IMR-90 (cell line): Measurements from ENCODE around the gene KLF7. TPM values are rescaled to one million over a fixed set of nuclear protein-coding genes. Genes with fewer than 3 reads are reported as not detected.

ENCODE experiments used
- ATAC-seq: fragments of 200-7000 bp; cut with Tn5 transposase; 2 replicates; pipeline ENCODE4 v1.9.1; 2020; ENCODE audit warnings: low read depth, mild to moderate bottlenecking, moderate library complexity
- BruUV-seq: library from RNA; stranded (reverse); fragments of 400-500 nt; replicated peaks from 2 replicates; lab custom pipeline; 2021; lab: Mats Ljungman, UMichigan
- CTCF ChIA-PET: fragments of 300-600 bp; formaldehyde crosslinking; extraction: SDS; loops from one replicate; lab custom pipeline; 2021; ENCODE audit warnings: antibody characterized with exemption; lab: Yijun Ruan, JAX
- POLR2A ChIA-PET: fragments of 300-600 bp; sonication (Branson Sonifier 250); formaldehyde crosslinking; loops from one replicate; lab custom pipeline; 2022; ENCODE audit warnings: antibody characterized with exemption; ENCODE audit not compliant: unreplicated experiment; lab: Charles Lee
- DNase-seq: peaks from one replicate; pipeline ENCODE4 v3.0.0; 2013
- H2AFZ ChIP-seq: replicated peaks from 2 replicates; pipeline ENCODE3; 2013; ENCODE audit warnings: low read length, mild to moderate bottlenecking; ENCODE audit not compliant: poor library complexity
- H2AK5ac ChIP-seq: 2 replicates; pipeline ENCODE4 v1.6.1; 2013; ENCODE audit warnings: low read depth, low read length, inconsistent platforms
- H2AK9ac ChIP-seq: replicated peaks from 2 replicates; pipeline ENCODE3; 2013; ENCODE audit warnings: mild to moderate bottlenecking, low read depth, low read length, moderate library complexity; ENCODE audit not compliant: poor library complexity
- H2BK120ac ChIP-seq: 2 replicates; pipeline ENCODE4 v1.6.1; 2013; ENCODE audit warnings: low read depth, low read length, inconsistent platforms
- H2BK15ac ChIP-seq: 3 replicates; pipeline ENCODE4 v1.6.1; 2013; ENCODE audit warnings: low read depth, low read length, inconsistent platforms
- H2BK20ac ChIP-seq: 2 replicates; pipeline ENCODE4 v1.6.1; 2013; ENCODE audit warnings: low read depth, mild to moderate bottlenecking, inconsistent platforms, low read length, moderate library complexity
- H2BK5ac ChIP-seq: 2 replicates; pipeline ENCODE4 v1.6.1; 2013; ENCODE audit warnings: mild to moderate bottlenecking, low read depth, low read length, inconsistent platforms; ENCODE audit not compliant: poor library complexity, severe bottlenecking
- H3K14ac ChIP-seq: replicated peaks from 2 replicates; pipeline ENCODE4 v1.6.1; 2013; ENCODE audit warnings: low read depth, low read length, inconsistent platforms
- H3K18ac ChIP-seq: 2 replicates; pipeline ENCODE4 v1.6.1; 2013; ENCODE audit warnings: low read depth, low read length, control low read depth
- H3K23ac ChIP-seq: 2 replicates; pipeline ENCODE4 v1.6.1; 2013; ENCODE audit warnings: low read depth, low read length, inconsistent platforms
- H3K27ac ChIP-seq: 2 replicates; pipeline ENCODE4 v1.5.1; 2013; ENCODE audit warnings: mild to moderate bottlenecking, control low read depth, low read length; ENCODE audit not compliant: insufficient read depth
- H3K27me3 ChIP-seq: 2 replicates; pipeline ENCODE4 v1.6.1; 2013; ENCODE audit warnings: low read length; ENCODE audit not compliant: control insufficient read depth, insufficient read depth
- H3K36me3 ChIP-seq: 2 replicates; pipeline ENCODE4 v1.6.1; 2013; ENCODE audit warnings: low read length, mixed read lengths; ENCODE audit not compliant: control insufficient read depth, insufficient read depth
- H3K4ac ChIP-seq: 2 replicates; pipeline ENCODE4 v1.6.1; 2013; ENCODE audit warnings: low read depth, low read length, inconsistent platforms
- H3K4me1 ChIP-seq: 2 replicates; pipeline ENCODE4 v1.6.1; 2013; ENCODE audit warnings: low read length, mixed read lengths; ENCODE audit not compliant: control insufficient read depth, insufficient read depth
- H3K4me2 ChIP-seq: 2 replicates; pipeline ENCODE4 v1.6.1; 2013; ENCODE audit warnings: low read depth, mild to moderate bottlenecking, control low read depth, low read length, moderate library complexity
- H3K4me3 ChIP-seq: 2 replicates; pipeline ENCODE4 v1.5.1; 2013; ENCODE audit warnings: low read depth, mild to moderate bottlenecking, control low read depth, low read length, moderate library complexity; ENCODE audit not compliant: insufficient read depth
- H3K56ac ChIP-seq: 2 replicates; pipeline ENCODE4 v1.6.1; 2013; ENCODE audit warnings: low read length, inconsistent platforms; ENCODE audit not compliant: insufficient read depth; ENCODE audit errors: extremely low read depth
- H3K79me1 ChIP-seq, 2 experiments: 2 replicates each; pipeline ENCODE4 v1.6.1; 2013; ENCODE audit warnings: low read length in 2 of 2, inconsistent platforms in 1 of 2, low read depth in 1 of 2
- H3K9ac ChIP-seq: 2 replicates; pipeline ENCODE4 v1.6.1; 2013; ENCODE audit warnings: low read depth, low read length, control low read depth
- H3K9me1 ChIP-seq: 2 replicates; pipeline ENCODE4 v1.6.1; 2013; ENCODE audit warnings: low read length, inconsistent platforms; ENCODE audit not compliant: insufficient read depth
- H3K9me3 ChIP-seq: 2 replicates; pipeline ENCODE4 v1.6.1; 2013; ENCODE audit warnings: low read length; ENCODE audit not compliant: control insufficient read depth, insufficient read depth
- H4K20me1 ChIP-seq: 2 replicates; pipeline ENCODE4 v1.6.1; 2013; ENCODE audit warnings: low read length, inconsistent platforms; ENCODE audit not compliant: insufficient read depth
- H4K5ac ChIP-seq: 2 replicates; pipeline ENCODE4 v1.6.1; 2013; ENCODE audit warnings: mild to moderate bottlenecking, low read depth, low read length, control low read depth
- H4K8ac ChIP-seq, 2 experiments: 2 replicates each; pipeline ENCODE4 v1.6.1; 2013; ENCODE audit warnings: low read depth in 2 of 2, low read length in 2 of 2, control low read depth in 1 of 2, inconsistent platforms in 1 of 2
- H4K91ac ChIP-seq: 2 replicates; pipeline ENCODE4 v1.6.1; 2013; ENCODE audit warnings: low read depth, low read length, inconsistent platforms; ENCODE audit not compliant: insufficient read depth
- CEBPB ChIP-seq: IDR thresholded peaks from 2 replicates; pipeline ENCODE4 v1.6.1; 2012; ENCODE audit warnings: low read depth, low read length, improper control_type of control experiment
- CHD1 ChIP-seq: IDR thresholded peaks from 2 replicates; pipeline ENCODE4 v1.6.1; 2012; ENCODE audit warnings: low read depth, low read length, improper control_type of control experiment
- CTCF ChIP-seq: conservative IDR thresholded peaks from 2 replicates; pipeline ENCODE4 v1.5.1; 2012; ENCODE audit warnings: mild to moderate bottlenecking, low read depth, low read length, improper control_type of control experiment
- ELK1 ChIP-seq: fragments of 150-350 bp; IDR thresholded peaks from 2 replicates; pipeline ENCODE4 v1.6.1; 2016; ENCODE audit warnings: low read depth, mild to moderate bottlenecking, low read length, moderate library complexity, borderline replicate concordance
- FOS ChIP-seq: fragments of 150-350 bp; IDR thresholded peaks from 2 replicates; pipeline ENCODE4 v1.6.1; 2016; ENCODE audit warnings: low read depth, low read length
- MAFK ChIP-seq: IDR thresholded peaks from 2 replicates; pipeline ENCODE4 v1.6.1; 2012; ENCODE audit warnings: low read depth, low read length, improper control_type of control experiment
- MXI1 ChIP-seq: IDR thresholded peaks from 2 replicates; pipeline ENCODE4 v1.6.1; 2012; ENCODE audit warnings: low read depth, mild to moderate bottlenecking, low read length, moderate library complexity, borderline replicate concordance
- RAD21 ChIP-seq: IDR thresholded peaks from 2 replicates; pipeline ENCODE4 v1.6.1; 2012; ENCODE audit warnings: low read length, improper control_type of control experiment
- USF2 ChIP-seq: fragments of 150-350 bp; IDR thresholded peaks from 2 replicates; pipeline ENCODE4 v1.6.1; 2017; ENCODE audit warnings: mild to moderate bottlenecking, antibody characterized with exemption, low read length, low read depth
- WGBS, 2 experiments: methylation state at CpG; one replicate each; pipeline versions ENCODE4 v1.1.5 to v1.1.7; 2013; ENCODE audit warnings: missing lambda C conversion rate in 2 of 2; ENCODE audit not compliant: insufficient read length in 1 of 2; ENCODE audit errors: extremely low coverage in 2 of 2; 5-methylcytosine and 5-hydroxymethylcytosine counted together
- dilution Hi-C: fragments of 300-500 bp; cut with HindIII; formaldehyde crosslinking; loops from one replicate; pipeline ENCODE4 v1.14.3; 2018; ENCODE audit warnings: low sequenced_read_pairs; ENCODE audit not compliant: unreplicated experiment
- in situ Hi-C: fragments of 300-500 bp; cut with MboI; formaldehyde crosslinking; loops from 3 replicates; pipeline ENCODE4 v1.14.3; 2019; ENCODE audit warnings: low sequenced_read_pairs, inconsistent platforms, mixed read lengths
- intact Hi-C: fragments of 100-400 bp; cut with micrococcal nuclease; formaldehyde crosslinking; loops from 2 replicates; pipeline ENCODE4 v1.10.0; 2022
- polyA plus RNA-seq, 3 experiments: library from polyadenylated mRNA; depleted of rRNA; stranded (reverse); fragments of >200 nt; gene quantifications; 2 replicates each; pipeline ENCODE4 v1.2.3, GENCODE V29; 2012; ENCODE audit warnings: low replicate concordance in 1 of 3
- total RNA-seq: library from RNA; depleted of rRNA; stranded (reverse); fragments of >200 nt; gene quantifications from 2 replicates; pipeline ENCODE4 v1.2.3, GENCODE V29; 2012

KLF7 gene
- total and polyA plus RNA-seq, 2 of the 4 experiments (the other 2 are of a cell fraction) = 23.1 to 28.5 TPM

- ChIA-PET POLR2A (interaction anchor here (0.5 kb wide), 1 partner anchor 8 kb away, joined by 3 read pairs; no protein-coding TSS in a partner anchor), CTCF (no interaction called here)
- Histone ChIP-seq H3K4me3 (no peak overlapping the region), H3K4me2 (no peak overlapping the region), H4K8ac (no peak overlapping the region), H3K9ac (no peak overlapping the region), H2BK120ac (no peak overlapping the region), H4K20me1 (no peaks in the 10 kb centered on the region), H3K14ac (no peak overlapping the region), H2BK5ac (no peak overlapping the region), H4K91ac (no peak overlapping the region), H3K23ac (no peak overlapping the region), H3K18ac (no peak overlapping the region), H2AFZ (no peak overlapping the region), H2AK5ac (no peak overlapping the region), H2BK20ac (no peak overlapping the region), H3K27ac (no peak overlapping the region), H3K4ac (no peak overlapping the region), H3K36me3 (no peaks in the 10 kb centered on the region), H3K9me1 (peaks cover 2% of the 10 kb centered on the region; the same call in 1 of the 2 replicates), H2BK15ac (no peak overlapping the region), H2AK9ac (no peak overlapping the region), H3K4me1 (peaks cover 7% of the 10 kb centered on the region), H4K5ac (no peak overlapping the region), H3K27me3 (no peaks in the 10 kb centered on the region), H3K79me1 (no peaks in the 10 kb centered on the region), H3K9me3 (no peaks in the 10 kb centered on the region), H3K56ac (no peak overlapping the region)
- 85% methylated on average over 8 of the region's 13 CpGs; no CpG with 5 or more reads in 1 of the 2 experiments for WGBS, 2 experiments
- no peak for ATAC-seq
- DNase-seq = no peak
- intact Hi-C loops (no loop called here), dilution Hi-C loops (no loop called here), in situ Hi-C loops (no loop called here)
- no peak for TF ChIP-seq MAFK
- no peak for TF ChIP-seq CHD1
- TF ChIP-seq USF2 = no peak
- TF ChIP-seq RAD21 = no peak
- no peak for TF ChIP-seq FOS
- no peak for TF ChIP-seq MXI1
- TF ChIP-seq ELK1 = no peak
- TF ChIP-seq CEBPB = no peak
- TF ChIP-seq CTCF = no peak
- BruUV-seq = no TSS peak
Observed at GRCh38 chr2:207044379-207045362, 121.1 kb downstream of the KLF7 start.
